HL-60/S4 (cell line): ENCODE results near the gene HIPK4.
"Not testable (repeated sequence)": the region's sequence is repeated elsewhere in the genome, so short reads cannot be mapped to it uniquely, and the experiment has no call there.

Source experiments
- in situ Hi-C: fragments of 300-500 bp; cut with MboI; formaldehyde crosslinking; loops from 2 replicates; pipeline ENCODE4 v1.14.3; 2022; ENCODE audit warnings: low sequenced_read_pairs

HIPK4 gene, protein sequence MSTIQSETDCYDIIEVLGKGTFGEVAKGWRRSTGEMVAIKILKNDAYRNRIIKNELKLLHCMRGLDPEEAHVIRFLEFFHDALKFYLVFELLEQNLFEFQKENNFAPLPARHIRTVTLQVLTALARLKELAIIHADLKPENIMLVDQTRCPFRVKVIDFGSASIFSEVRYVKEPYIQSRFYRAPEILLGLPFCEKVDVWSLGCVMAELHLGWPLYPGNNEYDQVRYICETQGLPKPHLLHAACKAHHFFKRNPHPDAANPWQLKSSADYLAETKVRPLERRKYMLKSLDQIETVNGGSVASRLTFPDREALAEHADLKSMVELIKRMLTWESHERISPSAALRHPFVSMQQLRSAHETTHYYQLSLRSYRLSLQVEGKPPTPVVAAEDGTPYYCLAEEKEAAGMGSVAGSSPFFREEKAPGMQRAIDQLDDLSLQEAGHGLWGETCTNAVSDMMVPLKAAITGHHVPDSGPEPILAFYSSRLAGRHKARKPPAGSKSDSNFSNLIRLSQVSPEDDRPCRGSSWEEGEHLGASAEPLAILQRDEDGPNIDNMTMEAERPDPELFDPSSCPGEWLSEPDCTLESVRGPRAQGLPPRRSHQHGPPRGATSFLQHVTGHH

DNA sequence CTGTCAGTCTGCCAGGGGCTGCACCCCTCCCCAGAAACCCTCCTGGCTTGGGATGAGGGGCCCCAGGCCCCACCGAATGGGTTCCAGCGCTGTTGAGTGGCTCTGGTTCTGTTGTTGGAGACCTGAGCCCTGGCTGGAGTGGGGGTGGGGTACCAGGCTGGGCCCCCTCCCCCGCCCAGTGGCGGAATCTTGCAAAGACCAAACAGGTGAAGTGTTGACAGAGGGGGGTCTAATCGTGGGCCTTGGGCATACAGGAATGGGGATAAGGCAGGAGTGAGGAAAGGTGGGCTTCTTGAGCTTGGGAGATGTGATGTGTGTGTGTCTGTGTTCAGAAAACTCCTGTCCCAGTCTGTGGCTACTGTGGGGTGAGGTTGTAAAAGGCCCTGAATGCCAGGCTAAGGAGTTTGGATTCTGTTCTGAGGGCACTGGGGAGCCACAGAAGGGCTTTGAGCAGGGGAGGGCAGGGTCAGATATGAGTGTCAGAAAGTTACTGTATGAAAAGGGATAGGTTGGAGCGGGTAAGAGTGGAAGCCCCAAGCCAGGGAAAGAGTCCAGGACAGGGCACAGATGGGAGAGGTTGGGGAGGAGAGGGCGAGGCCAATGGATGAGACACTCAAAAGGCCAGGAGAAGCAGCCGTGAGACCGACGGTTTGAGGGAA lies at the start of gene HIPK4:
Gene HIPK4 (minus strand): TSS at position 98 of the 659 bp plus-strand sequence. CDS start 279 bp downstream, outside the sequence.
- in situ Hi-C loops, result no loop called here

DNA sequence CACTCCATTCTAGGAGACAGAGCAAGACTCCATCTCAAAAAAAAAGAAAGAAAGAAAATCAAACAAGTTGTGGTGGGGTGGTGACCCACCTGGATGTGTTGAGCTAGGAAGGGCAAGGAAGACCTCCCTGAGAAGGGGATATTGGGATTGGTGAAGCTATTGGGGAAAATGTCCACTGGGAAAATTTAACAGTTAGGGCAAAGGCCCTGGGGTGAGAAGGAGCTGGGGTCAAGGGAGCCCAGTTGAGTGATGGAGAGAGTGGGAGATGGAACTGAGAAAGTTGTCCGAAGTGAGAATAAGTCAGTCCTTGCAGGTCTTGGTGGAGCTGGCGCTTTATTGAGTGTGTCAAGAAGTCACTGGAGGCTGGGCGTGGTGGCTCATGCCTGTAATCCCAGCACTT lies 48.3 kb upstream of the HIPK4 start:
- in situ Hi-C loops, result no loop called here

DNA sequence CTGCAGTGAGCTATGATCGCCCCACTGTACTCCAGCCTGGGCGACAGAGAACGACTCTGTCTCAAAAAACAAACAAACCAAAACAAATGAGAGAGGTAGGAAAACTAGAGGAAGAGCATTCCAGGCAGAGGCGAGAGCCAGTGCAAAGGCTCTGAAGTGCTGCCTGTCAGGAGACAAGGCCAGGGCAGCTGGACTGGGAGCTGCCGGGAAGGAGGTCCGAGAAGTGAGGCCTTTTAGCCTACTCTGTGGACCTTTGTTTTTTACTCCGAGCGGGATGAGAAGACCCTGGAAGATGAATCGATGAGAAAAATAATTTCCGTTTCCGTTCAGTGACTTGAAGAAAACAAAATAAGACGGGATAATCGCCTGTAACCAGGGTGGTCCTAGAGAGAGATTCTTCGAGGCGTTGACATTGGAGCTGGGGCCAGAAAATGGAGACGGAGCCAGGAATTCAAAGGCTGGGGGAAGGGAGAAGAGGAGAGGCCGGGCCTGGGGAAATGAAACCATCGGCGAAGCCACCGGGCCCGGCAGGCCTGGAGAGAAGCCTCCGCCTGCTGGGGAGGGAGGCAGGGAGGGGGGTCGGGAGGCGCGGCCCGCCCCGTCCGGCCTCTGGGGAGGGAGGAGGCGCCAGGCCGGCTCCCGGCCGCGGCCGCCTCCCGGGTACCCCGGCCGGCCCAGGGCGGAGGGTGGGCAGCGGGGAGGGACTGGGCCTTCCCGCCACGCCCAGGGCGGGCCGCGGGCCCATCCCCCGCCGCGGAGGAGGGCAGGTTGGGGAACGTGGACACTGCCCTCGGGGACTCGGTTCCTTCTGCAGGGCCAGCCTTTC lies 43.6 kb upstream of the HIPK4 start:
- in situ Hi-C loops, result no loop called here

DNA sequence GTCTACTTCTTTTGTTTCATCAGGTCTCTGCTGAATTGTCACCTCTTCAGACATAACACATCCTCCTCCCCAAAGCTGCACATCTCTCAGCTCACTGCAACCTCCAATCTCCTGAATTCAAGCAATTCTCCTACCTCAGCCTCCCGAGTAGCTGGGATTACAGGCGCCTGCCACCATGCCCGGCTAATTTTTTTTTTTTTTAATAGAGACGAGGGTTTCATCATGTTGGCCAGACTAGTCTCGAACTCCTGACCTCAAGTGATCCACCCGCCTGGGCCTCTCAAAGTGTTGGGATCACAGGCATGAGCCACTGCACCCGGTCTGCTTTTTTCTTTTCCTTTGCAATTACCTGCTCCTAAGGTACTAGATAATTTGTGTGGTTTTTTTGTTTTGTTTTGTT lies 42.8 kb upstream of the HIPK4 start:
- in situ Hi-C loops, result not testable (repeated sequence)

DNA sequence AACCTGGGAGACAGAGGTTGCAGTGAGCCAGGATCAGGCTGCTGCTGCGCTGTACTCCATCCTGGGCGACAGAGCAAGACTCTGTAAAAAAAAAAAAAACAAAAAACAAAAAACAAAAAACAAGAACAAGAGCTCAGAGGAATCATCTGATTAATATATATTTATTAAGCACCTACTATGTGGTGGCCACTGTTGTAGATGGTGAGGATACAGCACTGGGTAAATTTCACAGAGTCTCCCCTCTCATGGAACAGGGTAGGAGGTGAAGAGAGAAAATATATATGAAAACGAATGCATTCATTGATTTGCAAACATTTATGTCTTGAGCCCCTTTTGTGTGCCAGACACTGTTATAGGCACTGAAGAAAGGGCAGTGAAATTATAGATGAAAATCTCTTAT lies 41.7 kb upstream of the HIPK4 start:
- in situ Hi-C loops, result no loop called here

DNA sequence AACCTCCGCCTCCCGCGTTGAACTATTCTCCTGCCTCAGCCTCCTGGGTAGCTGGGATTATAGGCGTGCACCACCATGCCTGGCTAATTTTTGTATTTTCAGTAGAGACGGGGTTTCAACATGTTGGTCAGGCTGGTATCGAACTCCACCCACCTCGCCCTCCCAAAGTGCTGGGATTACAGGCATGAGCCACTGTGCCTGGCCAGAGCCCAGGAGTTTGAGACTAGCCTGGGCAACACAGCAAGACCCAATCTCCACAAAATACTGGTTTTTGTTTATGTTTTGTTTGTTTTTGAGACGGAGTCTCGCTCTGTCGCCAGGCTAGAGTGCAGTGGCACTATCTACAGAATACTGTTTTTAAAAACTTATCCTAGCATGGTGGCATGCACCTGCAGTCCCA lies 40.3 kb upstream of the HIPK4 start:
- in situ Hi-C loops, result not testable (repeated sequence)

DNA sequence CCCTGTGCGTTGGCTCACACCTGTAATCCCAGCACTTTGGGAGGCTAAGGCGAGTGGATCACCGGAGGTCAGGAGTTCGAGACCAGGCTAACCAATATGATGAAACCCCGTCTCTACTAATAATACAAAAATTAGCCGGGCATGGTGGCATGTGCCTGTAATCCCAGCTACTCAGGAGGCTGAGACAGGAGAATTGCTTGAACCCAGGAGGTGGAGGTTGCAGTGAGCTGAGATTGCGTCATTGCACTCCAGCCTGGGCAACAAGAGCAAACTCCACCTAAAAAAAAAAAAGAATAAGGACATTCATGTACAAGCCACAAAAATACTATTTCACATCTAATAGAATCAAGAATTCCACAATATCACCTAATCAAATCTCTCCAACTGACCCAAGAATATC lies 38.2 kb upstream of the HIPK4 start:
- in situ Hi-C loops, result not testable (repeated sequence)

DNA sequence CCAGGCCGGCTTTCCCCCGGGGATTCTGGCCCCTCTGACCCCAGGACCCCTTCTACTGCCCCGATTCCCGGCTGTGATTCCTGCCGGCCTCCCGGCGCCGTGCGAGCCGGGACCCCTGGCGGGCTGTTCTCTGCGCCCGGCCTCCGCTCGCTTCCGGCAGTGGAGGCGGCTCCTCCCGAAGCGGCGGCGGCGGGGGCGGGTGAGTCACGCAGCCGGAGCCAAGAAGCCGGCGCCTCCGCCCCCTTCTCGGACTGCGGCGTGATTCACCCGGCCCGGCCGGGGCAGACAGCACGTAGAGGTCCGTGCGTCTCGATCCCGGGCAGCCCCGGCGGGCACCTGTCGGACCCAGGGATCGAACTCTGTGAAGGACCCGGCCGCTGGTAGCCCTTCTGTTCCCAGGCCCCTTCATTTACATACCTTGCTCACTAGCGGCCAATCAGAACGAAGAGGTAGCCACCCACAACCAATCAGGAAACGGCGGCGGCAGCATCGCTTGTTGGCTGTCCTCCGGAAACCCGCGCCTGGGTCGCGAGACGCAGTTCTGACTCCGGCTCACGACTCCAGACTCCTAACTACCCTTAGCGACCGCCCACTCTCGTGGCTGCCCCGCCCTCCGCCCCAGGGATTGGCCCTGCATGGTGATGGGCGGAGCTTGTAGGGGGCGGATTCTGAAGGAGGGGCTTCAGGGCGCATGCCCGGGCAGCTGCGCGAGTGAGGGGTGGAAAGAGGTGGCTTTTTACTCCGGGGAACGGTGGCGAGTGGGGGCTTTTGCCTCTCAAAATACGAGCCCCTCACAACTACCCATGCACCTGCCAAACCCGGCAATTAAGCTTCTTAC lies 35.7 kb upstream of the HIPK4 start, which contains the start of gene SERTAD1:
Gene SERTAD1 (minus strand): TSS at position 543 of the 838 bp plus-strand sequence. CDS start 2,446 bp downstream, outside the sequence.
- in situ Hi-C loops, result no loop called here

DNA sequence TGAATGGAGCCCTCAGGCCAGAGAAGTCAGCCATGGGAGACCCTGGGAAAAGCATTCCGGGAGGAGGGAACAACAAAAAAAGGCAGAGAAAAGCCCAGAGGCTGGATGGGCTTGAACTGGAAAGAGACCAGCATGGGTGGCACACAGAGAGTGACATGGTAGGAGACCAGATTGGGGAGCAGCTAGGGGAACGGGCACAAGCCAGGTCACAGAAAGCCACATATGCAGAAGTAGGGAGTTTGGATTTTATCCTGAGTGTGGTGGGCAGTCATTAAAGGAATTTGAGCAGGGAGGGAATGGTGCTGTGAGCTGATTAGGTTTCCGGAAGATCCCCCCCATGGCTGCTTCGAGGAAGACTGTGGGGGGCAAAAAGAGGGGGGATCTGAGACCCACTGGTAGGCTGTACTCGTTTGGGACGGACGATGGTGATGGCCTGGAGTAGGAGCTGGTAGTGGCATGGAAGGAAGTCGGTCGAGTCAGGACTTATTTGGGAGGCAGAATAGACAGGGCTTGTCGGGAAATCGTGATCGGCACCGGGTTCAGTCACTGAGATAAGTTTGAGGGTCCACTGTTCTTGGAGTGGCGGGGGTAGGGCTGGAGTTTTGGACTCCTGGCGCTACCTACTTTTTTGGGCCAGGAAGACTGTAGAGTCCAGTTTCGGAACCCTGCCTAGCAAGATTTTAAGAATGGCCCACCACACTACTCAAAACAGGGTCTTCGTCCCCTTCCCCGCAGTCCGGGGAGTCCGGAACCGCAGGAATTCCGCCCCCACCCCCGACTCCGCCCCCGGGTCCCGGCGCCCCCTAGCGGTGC lies 34.9 kb upstream of the HIPK4 start:
- in situ Hi-C loops, result no loop called here

DNA sequence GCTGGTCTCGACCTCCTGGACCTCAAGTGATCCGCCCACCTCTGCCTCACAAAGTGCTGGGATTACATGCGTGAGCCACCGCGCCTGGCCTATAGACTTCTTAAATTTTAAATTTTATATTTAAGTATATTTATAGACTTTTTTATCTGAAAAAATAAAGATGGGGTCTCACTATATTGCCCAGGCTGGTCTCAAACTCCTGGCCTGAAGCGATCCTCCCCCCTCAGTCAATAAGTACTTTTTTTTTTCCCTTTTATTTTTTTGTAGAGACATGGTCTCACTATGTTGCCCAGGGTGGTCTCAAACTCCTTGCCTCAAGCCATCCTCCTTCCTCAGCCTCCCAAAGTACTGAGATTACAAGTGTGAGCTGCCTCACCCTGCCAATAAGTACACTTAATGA lies 34.0 kb upstream of the HIPK4 start:
- in situ Hi-C loops, result no loop called here

DNA sequence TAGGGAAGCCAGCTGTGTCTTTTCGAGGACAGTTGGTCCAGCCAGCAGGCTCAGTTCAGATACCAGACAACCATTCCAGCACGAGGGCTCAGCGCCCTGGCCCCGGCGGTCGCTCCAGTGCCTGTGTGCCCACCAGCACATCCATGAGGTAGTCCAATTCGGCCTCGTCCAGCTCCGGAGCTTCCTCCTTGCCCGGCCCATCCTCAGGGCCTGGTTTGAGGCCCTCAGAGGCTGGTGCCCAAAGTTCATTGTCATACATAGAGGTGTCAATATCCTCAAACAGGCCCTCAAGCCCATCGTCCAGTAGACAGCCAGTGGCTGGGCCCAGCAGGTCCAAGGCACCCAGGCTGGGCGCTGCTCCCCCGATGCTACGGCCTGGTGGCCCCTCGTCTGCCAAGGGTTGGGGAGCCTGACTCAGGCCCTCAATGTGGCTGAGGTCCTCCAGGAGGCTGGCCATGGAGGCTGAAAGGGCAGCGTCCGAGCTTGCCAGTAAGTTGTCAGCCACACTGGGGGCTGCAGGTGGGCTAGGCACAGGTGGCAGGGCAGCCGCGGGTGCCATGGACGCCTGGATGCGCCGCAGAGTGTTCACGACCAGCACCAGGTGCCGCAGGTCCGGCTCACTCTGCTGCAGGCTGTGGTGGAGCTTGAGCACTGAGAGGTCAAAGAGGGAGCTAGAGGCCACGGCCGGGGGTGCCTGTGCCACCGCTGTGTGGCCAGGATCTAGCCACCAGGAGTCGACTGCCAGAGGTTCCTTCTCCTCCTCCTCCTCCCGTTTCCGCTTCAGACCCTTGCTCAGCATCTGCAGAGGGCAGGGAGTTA lies 33.0 kb upstream of the HIPK4 start:
- in situ Hi-C loops, result no loop called here

DNA sequence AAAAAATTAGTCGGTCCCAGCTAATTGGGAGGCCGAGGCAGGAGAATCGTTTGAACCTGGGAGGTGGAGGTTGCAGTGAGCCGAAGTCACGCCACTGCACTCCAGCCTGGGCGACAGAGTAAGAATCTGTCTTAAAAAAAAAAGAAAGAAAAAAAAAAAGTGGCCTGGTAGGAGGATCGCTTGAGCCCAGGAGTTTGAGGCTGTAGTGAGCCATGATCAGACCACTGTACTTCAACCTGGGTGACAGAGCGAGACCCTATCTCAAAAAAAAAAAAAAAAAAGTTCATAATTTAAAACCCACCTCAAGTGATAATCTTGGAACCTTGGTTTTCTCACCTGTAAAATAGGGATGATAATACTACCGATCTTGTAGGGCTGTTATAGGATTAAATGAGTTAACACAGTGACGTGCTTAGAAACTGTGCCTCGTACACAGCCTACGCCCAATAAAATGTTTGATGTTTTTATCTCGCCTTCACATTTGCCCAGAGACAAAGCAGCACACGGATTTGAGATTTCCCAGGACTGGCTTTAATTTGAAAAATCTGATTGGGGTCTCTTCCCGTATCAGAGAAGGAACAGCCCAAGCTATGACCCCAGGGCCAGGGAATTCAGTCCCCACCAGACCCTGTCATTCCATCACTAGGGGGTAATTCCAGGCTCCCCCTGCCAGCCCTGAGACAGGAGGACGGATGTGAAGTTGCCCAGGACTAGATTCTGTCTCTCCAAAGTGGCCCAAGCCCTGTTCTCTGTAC lies 32.2 kb upstream of the HIPK4 start:
- in situ Hi-C loops, result no loop called here

DNA sequence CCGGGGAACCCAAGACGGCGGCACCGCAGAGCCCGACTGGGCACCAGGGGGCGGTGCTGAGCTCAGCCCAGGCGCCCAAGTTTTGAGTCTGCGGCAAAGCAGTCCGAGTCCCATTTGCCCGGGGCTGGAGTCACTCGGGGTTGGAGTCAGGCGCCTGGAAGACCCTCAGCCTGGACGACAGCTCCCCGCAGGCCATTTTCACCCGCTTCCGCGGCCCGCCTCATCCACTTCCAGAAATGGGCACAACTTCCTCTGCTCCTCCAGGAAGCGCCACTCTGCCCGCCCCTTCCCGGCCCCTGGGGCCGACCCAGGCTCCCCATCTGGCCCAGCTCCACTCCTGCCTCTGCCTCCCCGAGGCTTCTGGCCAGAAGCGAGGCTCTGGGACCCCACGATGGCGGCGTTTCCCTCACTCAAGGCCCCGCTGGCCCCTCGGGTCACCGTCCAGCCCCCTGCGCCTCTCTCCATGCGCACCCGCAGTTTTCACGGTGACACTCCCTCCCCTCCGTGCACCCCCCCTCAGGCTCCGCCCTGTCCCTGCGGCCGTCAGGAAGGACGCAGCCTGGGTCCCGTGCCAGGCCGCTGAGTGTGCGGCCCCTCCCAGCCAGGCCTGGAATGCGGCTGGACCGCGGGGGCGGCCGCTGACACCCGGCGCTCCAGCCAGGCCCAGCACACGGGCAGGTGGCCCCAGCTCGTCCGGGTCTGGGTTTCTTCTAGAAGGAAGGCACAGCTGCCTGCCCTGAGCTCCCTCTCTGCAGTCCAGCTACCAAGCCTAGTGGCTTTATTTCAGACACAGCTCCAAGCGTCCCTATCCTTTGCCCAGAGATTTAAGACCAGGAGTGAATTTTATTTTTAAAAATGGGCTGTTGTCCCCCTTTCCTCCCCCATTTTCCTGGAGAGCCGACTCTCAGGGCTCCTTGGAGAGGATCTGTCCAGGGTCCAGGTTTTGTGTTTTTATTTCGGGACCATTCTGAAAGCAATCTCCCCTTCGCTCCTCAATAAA lies 31.1 kb upstream of the HIPK4 start:
- in situ Hi-C loops, result no loop called here

DNA sequence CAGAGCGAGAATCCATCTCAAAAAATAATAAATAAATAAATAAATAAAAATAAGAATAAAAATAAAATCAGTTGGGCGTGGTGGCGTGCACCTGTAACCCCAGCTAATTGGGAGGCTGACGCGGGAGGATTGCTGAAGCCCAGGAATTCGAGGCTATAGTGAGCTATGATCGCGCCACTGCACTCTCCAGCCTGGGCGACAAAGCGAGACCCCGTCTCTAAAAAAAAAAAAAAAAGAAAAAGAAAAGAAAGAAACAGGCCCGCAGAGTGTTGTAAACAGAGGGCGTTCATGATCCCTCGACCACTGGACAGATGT lies 30.4 kb upstream of the HIPK4 start:
- in situ Hi-C loops, result no loop called here

DNA sequence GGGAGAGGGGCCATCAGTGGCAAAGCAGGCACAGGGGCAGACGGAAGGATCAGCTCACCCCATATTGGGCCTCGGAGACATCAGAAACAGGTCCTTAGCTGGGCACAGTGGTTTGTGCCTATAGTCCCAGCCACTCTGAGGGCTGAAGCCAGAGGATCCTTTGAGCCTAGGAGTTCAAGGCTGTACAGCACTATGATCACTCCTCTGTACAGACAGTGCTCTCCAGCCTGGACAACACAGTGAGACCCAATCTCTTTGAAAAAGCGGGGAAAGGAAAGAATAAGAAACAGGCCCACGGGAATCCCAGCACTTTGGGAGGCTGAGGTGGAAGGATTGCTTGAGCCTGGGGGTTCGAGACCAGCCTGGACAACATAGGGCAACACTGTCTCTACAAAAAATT lies 29.8 kb upstream of the HIPK4 start:
- in situ Hi-C loops, result no loop called here

DNA sequence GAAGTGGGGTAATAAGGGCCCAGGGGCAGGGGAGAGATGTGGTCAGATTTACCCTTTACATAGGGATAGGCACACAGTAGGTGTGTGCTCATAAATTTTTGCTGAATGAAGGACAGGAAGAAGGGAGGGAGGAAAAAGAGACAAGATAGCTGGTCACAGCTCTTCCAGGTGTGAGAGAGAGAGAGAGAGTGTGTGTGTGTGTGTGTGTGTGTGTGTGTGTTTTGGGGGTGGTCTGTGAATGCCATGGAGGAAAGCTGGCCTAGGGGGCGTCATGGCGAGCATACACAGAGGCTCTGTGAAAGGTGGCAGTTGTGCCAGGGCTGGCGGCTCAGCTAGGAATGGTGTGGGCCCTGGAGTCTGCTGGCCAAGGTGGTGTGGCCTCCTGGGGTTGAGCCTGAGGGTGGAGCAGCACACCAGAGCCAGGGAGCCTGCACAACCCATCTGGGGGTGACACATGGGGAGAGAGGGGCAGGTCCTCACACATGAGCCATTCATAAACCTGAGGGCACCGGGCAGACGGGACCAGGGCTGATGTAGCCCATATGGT lies 29.2 kb upstream of the HIPK4 start:
- in situ Hi-C loops, result no loop called here
